GM18861 (cell line): ENCODE data around the gene CDH13.

Experiments
- ATAC-seq: cut with Tn5 transposase; IDR thresholded peaks from one replicate; pipeline ENCODE4 v1.9.1; 2021; ENCODE audit not compliant: unreplicated experiment

CDH13 gene

GRCh38 chr16:83269048-83269447, 642.3 kb downstream of the CDH13 start:
- ATAC-seq: no peak

GRCh38 chr16:83269541-83269940, 642.8 kb downstream of the CDH13 start:
- no peak for ATAC-seq

- ATAC-seq: no peak
Measured at GRCh38 chr16:83270061-83270460, 643.3 kb downstream of the CDH13 start.

DNA sequence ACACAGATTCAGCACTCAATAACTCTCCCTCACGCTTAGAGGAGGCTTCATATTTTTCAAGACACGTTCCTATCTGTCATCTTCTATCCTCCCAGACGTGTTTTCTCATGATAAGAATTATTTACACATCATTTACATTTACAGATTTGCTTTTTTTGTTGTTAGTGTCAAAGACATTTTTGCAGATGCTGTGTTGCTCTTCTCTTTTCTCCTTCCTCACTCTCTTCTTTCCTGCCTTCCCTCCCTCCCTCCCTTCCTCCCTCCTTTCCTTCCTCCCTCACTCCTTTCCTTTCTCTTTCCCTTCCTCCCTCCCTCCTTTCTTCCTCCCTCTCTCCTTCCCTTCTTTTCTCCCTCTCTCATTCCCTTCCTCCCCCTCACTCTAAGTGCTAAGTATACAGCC, 643.9 kb downstream of the CDH13 start:
- ATAC-seq: no peak

GRCh38 chr16:83271123-83271522, 644.4 kb downstream of the CDH13 start:
- ATAC-seq: no peak

- ATAC-seq: no peak
Measured at GRCh38 chr16:83271970-83272575, 645.3 kb downstream of the CDH13 start.

GRCh38 chr16:83272843-83273242, 646.1 kb downstream of the CDH13 start:
- no peak for ATAC-seq

GRCh38 chr16:83273504-83274173, 646.9 kb downstream of the CDH13 start:
- ATAC-seq: no peak

- no peak for ATAC-seq
Measured at GRCh38 chr16:83279251-83279650, 652.5 kb downstream of the CDH13 start.

- no peak for ATAC-seq
Measured at GRCh38 chr16:83285921-83286320, 659.2 kb downstream of the CDH13 start.

GRCh38 chr16:83296505-83296904, 669.7 kb downstream of the CDH13 start:
- ATAC-seq: no peak

DNA sequence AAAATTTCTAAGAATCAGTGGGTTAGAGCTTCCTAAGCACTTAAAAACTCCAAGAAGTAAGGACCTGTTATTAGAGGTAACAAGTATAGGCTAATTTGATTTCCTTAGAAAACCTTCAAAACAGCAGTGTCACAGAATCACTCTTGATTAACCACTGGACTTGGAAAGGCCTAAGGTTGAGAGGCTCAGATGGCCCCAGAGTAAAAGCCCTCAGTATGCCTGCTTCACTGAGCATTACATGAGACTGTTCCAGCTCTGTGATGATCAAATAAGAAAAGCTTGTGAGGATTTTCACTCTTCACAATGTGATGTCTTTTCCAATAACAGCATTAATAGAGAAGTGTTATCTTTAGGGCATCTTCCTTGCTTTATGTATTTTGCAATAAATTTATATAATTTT, 671.8 kb downstream of the CDH13 start:
- ATAC-seq: no peak

GRCh38 chr16:83300326-83300725, 673.6 kb downstream of the CDH13 start:
- no peak for ATAC-seq

DNA sequence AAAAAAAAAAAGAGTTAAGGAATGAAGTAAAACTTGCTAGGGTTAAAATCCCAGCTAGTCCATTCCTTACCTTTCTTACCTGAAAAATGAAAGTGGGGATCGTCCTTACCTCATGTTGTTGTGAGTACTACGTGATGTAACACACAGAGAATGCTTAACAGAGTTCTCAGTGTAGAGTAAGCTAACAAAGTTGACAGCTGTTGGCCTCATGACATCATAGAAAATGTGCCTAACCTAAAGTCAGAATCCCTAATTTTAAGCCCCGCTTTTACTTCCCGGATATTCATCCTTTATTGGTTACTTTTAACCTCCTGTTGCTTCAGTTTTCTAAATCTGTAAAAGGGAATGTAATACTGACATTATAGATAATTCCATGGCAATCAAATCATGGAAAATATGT, 675.2 kb downstream of the CDH13 start:
- ATAC-seq: no peak

- ATAC-seq: no peak
Measured at GRCh38 chr16:83302853-83303252, 676.1 kb downstream of the CDH13 start.

- ATAC-seq: no peak
Measured at GRCh38 chr16:83305092-83305491, 678.3 kb downstream of the CDH13 start.

- ATAC-seq: no peak
Measured at GRCh38 chr16:83306961-83307593, 680.3 kb downstream of the CDH13 start.

GRCh38 chr16:83307594-83307992, 680.8 kb downstream of the CDH13 start:
- no peak for ATAC-seq

DNA sequence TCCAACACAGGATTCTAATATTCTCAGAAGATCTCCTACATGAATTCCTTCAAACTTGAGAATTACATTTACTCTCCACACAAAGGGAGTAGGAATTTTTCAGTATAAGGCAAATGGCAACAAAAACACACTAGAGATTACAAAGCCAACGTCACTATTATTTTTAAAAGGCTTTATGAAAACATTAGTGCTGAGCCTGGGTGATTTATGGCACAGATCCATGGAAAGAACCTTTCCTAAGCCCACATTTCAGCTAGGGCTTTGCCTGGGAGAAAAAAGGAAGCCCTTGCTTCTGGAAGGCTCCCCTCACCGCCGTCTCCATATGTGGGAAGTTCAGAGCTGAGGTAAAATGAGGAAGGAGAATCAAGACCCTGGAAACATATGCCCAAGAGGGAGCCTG, 681.6 kb downstream of the CDH13 start:
- ATAC-seq: no peak

- ATAC-seq: no peak
Measured at GRCh38 chr16:83310816-83311215, 684.0 kb downstream of the CDH13 start.

DNA sequence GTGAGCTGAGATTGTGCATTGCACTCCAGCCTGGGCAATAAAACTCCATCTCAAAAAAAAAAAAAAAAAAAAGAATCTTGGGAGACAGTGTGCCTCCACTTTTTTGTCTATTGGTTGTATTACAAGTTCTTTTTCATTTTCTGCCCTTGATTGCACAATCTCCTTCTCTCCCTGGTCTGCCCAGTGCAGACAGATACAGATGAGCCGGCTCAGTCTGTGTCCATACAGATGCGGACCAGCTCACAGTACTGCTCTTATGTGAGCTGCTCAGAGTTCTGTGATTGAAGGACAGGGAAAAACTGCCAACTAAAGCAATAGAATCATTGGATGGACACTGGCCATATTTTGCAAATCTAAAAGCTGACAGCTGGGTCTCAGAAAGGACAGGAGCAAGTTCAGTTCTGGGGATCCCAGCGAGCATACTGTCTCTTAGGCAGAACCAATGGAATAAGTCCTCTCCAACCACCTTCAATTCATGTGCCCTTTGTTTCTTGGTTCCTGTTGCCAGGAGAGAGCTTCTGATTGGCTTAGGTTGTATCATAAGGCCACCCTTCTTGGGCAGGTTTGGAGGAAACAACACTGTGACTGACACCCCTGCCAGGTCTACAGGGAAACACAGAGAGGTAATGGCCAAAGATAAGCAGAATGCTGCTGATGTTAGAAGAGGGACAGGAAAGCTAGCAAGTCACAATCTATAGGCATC, 685.4 kb downstream of the CDH13 start:
- no peak for ATAC-seq

GRCh38 chr16:83312718-83313245, 686.0 kb downstream of the CDH13 start:
- ATAC-seq: no peak
